A673 (cell line): Measurements from ENCODE around the gene IFITM2. TPM values are rescaled to one million over a fixed set of nuclear protein-coding genes. Genes with fewer than 3 reads are reported as not detected.
"Not testable (repeated sequence)": the region's sequence is repeated elsewhere in the genome, so short reads cannot be mapped to it uniquely, and the experiment has no call there.

Experiments used
- Bru-seq: library from RNA; stranded (reverse); fragments of 400-500 nt; gene quantifications from one replicate; lab custom pipeline; 2021; lab: Mats Ljungman, UMichigan
- BruChase-seq, 2 experiments: library from RNA; stranded (reverse); fragments of 400-500 nt; gene quantifications; one replicate each; lab custom pipeline; 2021; lab: Mats Ljungman, UMichigan
- BruUV-seq: library from RNA; stranded (reverse); fragments of 400-500 nt; replicated peaks from 2 replicates; lab custom pipeline; 2021; lab: Mats Ljungman, UMichigan
- CTCF ChIA-PET: fragments of 300-600 bp; sonication (Branson Sonifier 250); formaldehyde crosslinking; loops from one replicate; lab custom pipeline; 2022; ENCODE audit warnings: antibody characterized with exemption; lab: Charles Lee
- POLR2A ChIA-PET: fragments of 300-600 bp; sonication (Branson Sonifier 250); formaldehyde crosslinking; loops from one replicate; lab custom pipeline; 2022; ENCODE audit warnings: antibody characterized with exemption; ENCODE audit not compliant: low non-redundant PET; lab: Charles Lee
- DNase-seq: peaks from one replicate; pipeline ENCODE4 v3.0.0-alpha.2; 2015; ENCODE audit warnings: low spot score
- H3K27ac ChIP-seq: fragments of 200-600 bp; sonication (generic); 2 replicates; pipeline ENCODE4 v1.5.1; 2016; ENCODE audit warnings: mixed run types, low read depth, mild to moderate bottlenecking, mixed read lengths, antibody characterized with exemption, low read length; ENCODE audit not compliant: poor library complexity, severe bottlenecking
- H3K27me3 ChIP-seq: fragments of 200-600 bp; sonication (generic); replicated peaks from 2 replicates; pipeline ENCODE4 v1.6.1; 2017; ENCODE audit warnings: mixed run types, low read depth, mild to moderate bottlenecking, mixed read lengths, antibody characterized with exemption, low read length; ENCODE audit not compliant: insufficient read depth, poor library complexity
- H3K36me3 ChIP-seq: fragments of 200-600 bp; sonication (generic); 2 replicates; pipeline ENCODE4 v1.6.1; 2016; ENCODE audit warnings: mixed run types, mild to moderate bottlenecking, mixed read lengths, antibody characterized with exemption, low read length; ENCODE audit not compliant: insufficient read depth, poor library complexity, severe bottlenecking
- H3K4me1 ChIP-seq: fragments of 200-600 bp; sonication (generic); 2 replicates; pipeline ENCODE4 v1.6.1; 2017; ENCODE audit warnings: mixed run types, mild to moderate bottlenecking, mixed read lengths, antibody characterized with exemption, low read length; ENCODE audit not compliant: insufficient read depth, poor library complexity, severe bottlenecking
- H3K4me3 ChIP-seq: fragments of 200-600 bp; sonication (generic); 2 replicates; pipeline ENCODE4 v1.5.1; 2016; ENCODE audit warnings: low read depth, mixed run types, mild to moderate bottlenecking, mixed read lengths, low read length; ENCODE audit not compliant: poor library complexity, severe bottlenecking
- H3K9me3 ChIP-seq: fragments of 200-600 bp; sonication (generic); 2 replicates; pipeline ENCODE4 v1.6.1; 2016; ENCODE audit warnings: mixed run types, low read depth, mild to moderate bottlenecking, mixed read lengths, antibody characterized with exemption, low read length; ENCODE audit not compliant: poor library complexity, severe bottlenecking
- CTCF ChIP-seq: fragments of 300-800, 200-600 bp; sonication (generic); conservative IDR thresholded peaks from 2 replicates; pipeline ENCODE4 v1.5.1; 2017; ENCODE audit warnings: low read depth, mild to moderate bottlenecking, antibody characterized with exemption, low read length, moderate library complexity, mixed read lengths
- EZH2 ChIP-seq: fragments of 200-600 bp; sonication (generic); IDR thresholded peaks from 2 replicates; pipeline ENCODE4 v1.6.1; 2017; ENCODE audit warnings: borderline replicate concordance, low read depth, mild to moderate bottlenecking, mixed read lengths, antibody characterized with exemption, low read length; ENCODE audit not compliant: poor library complexity, severe bottlenecking
- intact Hi-C: fragments of 100-400 bp; cut with micrococcal nuclease; formaldehyde crosslinking; loops from one replicate; pipeline ENCODE4 v1.10.0; 2022; ENCODE audit not compliant: unreplicated experiment
- long read RNA-seq: library from polyadenylated mRNA; stranded (forward); transcript quantifications from one replicate; pipeline ENCODE4 v2.0.0, GENCODE V29; 2022
- total RNA-seq: library from RNA; stranded (reverse); gene quantifications from 2 replicates; pipeline ENCODE4 v1.2.3, GENCODE V29; 2021

Gene IFITM2
- 23.3 and 25.5 TPM in 2 replicates for total RNA-seq
- not detected for Bru-seq, nascent RNA
- BruChase-seq, experiment 1, labeled RNA remaining after a 2-hour chase: not detected
- percentile 33 among the genes with signal in this experiment for BruChase-seq, experiment 2, labeled RNA remaining after a 6-hour chase
- long read RNA-seq, partial matches to known transcripts: 0 of 2 reads
- long read RNA-seq, other reads (novel, unspliced or antisense): 1 of 2 reads

GRCh38 chr11:307766-308708 is at the start of gene IFITM2:
Gene IFITM2 (plus strand): TSS chr11:307816. CDS start chr11:308193, 377 bp downstream.
- H3K4me3 ChIP-seq, H3K9me3 ChIP-seq, POLR2A ChIA-PET, DNase-seq, H3K27me3 ChIP-seq, CTCF ChIA-PET, H3K36me3 ChIP-seq, BruUV-seq: not testable (repeated sequence)
- intact Hi-C loops: loop anchor here (10.0 kb wide), 1 partner anchor 47 kb away; no protein-coding TSS in a partner anchor
- Histone ChIP-seq H3K27ac (peak within 1 kb of the TSS; percentile 23), H3K4me1 (peaks cover 22% of the 10 kb centered on the region)

DNA sequence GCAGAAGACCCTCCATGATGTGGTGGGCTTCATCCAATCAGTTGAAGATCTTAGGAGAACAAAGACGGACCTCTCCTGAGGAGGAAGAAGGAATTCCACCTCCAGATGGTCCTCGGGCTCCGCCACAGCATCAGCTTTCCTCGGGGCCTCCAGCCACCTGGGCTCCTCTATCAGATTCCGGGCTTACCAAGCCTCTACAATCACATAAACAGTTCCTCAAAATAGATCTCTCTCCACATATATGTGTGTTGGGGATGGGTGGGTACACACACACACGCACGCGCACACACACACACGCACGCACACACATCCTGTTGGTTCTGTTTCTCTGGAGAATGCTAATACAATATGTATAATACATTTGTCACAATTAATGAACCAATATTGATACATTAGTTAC is 48.2 kb upstream of the IFITM2 start:
- Histone ChIP-seq H3K27me3 (no peaks in the 10 kb centered on the region), H3K27ac (no peak overlapping the region), H3K9me3 (no peaks in the 10 kb centered on the region), H3K4me1 (no peaks in the 10 kb centered on the region), H3K4me3 (no peak overlapping the region), H3K36me3 (no peaks in the 10 kb centered on the region)
- ChIA-PET POLR2A (no interaction called here), CTCF (no interaction called here)
- TF ChIP-seq CTCF (no peak), EZH2 (no peak)
- no TSS peak for BruUV-seq
- DNase-seq: no peak
- intact Hi-C loops: loop anchor here (10.0 kb wide), 1 partner anchor 95 kb away; no protein-coding TSS in a partner anchor

DNA sequence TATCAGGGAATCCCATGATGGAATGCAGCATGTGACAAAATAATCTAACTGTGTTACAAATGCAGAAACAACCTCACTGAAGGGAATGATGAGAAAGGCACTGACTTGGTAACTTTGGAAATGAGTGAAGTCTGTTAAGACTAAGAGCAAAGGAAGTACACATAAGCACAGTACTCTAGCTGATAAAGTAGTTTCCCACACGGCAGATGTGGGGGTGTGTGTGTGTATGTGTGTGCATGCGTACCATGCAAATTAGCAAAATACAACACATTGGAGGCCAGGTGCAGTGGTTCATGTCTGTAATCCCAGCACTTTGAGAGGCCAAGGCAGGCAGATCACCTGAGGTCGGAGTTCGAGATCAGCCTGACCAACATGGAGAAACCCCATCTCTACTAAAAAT is 46.0 kb upstream of the IFITM2 start:
- intact Hi-C loops: no loop called here
- H3K27ac ChIP-seq: no peak overlapping the region
- CTCF ChIA-PET: no interaction called here
- POLR2A ChIA-PET: no interaction called here
- no peaks in the 10 kb centered on the region for H3K9me3 ChIP-seq
- DNase-seq: no peak
- no peaks in the 10 kb centered on the region for H3K27me3 ChIP-seq
- TF ChIP-seq CTCF (no peak), EZH2 (no peak)
- H3K4me3 ChIP-seq: no peak overlapping the region
- H3K36me3 ChIP-seq: no peaks in the 10 kb centered on the region
- H3K4me1 ChIP-seq: no peaks in the 10 kb centered on the region
- BruUV-seq: no TSS peak
